Liver (tissue), 9 donors: ENCODE results near the gene ADGRB2. TPM values are rescaled to one million over a fixed set of nuclear protein-coding genes. Genes with fewer than 3 reads are reported as not detected.

Experiments
- DNase-seq: peaks from one replicate; pipeline ENCODE4 v3.0.0-alpha.2; 2017; ENCODE audit warnings: low spot score
- H3K27ac ChIP-seq, 2 donors: one replicate each; pipeline ENCODE4 v1.7.0; 2013; ENCODE audit warnings: inconsistent platforms in 2 of 2, low read length in 2 of 2, control low read depth in 1 of 2, low read depth in 1 of 2, mild to moderate bottlenecking in 1 of 2
- H3K27me3 ChIP-seq, 4 donors: one replicate each; pipeline versions ENCODE4 v1.6.1 to v1.7.0; 2013; ENCODE audit warnings: low read length in 3 of 4, inconsistent platforms in 1 of 4, mild to moderate bottlenecking in 1 of 4, moderate library complexity in 1 of 4; ENCODE audit not compliant: control insufficient read depth in 4 of 4, insufficient read depth in 4 of 4
- H3K36me3 ChIP-seq, 4 donors: one replicate each; pipeline versions ENCODE4 v1.6.1 to v1.7.0; 2013; ENCODE audit warnings: low read length in 3 of 4, mild to moderate bottlenecking in 3 of 4, low read depth in 1 of 4, moderate library complexity in 1 of 4; ENCODE audit not compliant: control insufficient read depth in 4 of 4, insufficient read depth in 3 of 4
- H3K4me1 ChIP-seq, 4 donors: one replicate each; pipeline versions ENCODE4 v1.6.1 to v1.7.0; 2013; ENCODE audit warnings: low read length in 3 of 4, mild to moderate bottlenecking in 3 of 4, moderate library complexity in 1 of 4; ENCODE audit not compliant: control insufficient read depth in 4 of 4, insufficient read depth in 4 of 4
- H3K4me3 ChIP-seq, 3 donors: one replicate each; pipeline versions ENCODE4 v1.6.1 to v1.7.0; 2013; ENCODE audit warnings: low read length in 3 of 3, control low read depth in 1 of 3, low read depth in 1 of 3, mild to moderate bottlenecking in 1 of 3
- H3K9ac ChIP-seq, 2 donors: one replicate each; pipeline ENCODE4 v1.7.0; 2013; ENCODE audit warnings: low read length in 2 of 2, mild to moderate bottlenecking in 2 of 2, moderate library complexity in 2 of 2, control low read depth in 1 of 2, low read depth in 1 of 2
- H3K9me3 ChIP-seq, 4 donors: one replicate each; pipeline versions ENCODE4 v1.6.1 to v1.7.0; 2013; ENCODE audit warnings: low read length in 3 of 4; ENCODE audit not compliant: control insufficient read depth in 4 of 4
- EGR1 ChIP-seq, 2 donors: IDR thresholded peaks; 2 replicates each; pipeline ENCODE4 v1.6.1; 2016 to 2018; ENCODE audit warnings: antibody characterized with exemption in 2 of 2, low read depth in 2 of 2
- FOXA1 ChIP-seq: IDR thresholded peaks from 2 replicates; pipeline ENCODE4 v1.6.1; 2016; ENCODE audit warnings: antibody characterized with exemption
- HNF4A ChIP-seq, 2 donors: conservative IDR thresholded peaks; 2 replicates each; pipeline ENCODE4 v1.6.1; 2016; ENCODE audit warnings: antibody characterized with exemption in 2 of 2, mild to moderate bottlenecking in 2 of 2
- JUND ChIP-seq, 2 donors: IDR thresholded peaks; 2 replicates each; pipeline ENCODE4 v1.6.1; 2016; ENCODE audit warnings: antibody characterized with exemption in 2 of 2
- RAD21 ChIP-seq, 2 donors: IDR thresholded peaks; 2 replicates each; pipeline ENCODE4 v1.6.1; 2016; ENCODE audit warnings: antibody characterized with exemption in 2 of 2, mild to moderate bottlenecking in 2 of 2
- TAF1 ChIP-seq: conservative IDR thresholded peaks from 2 replicates; pipeline ENCODE4 v1.6.1; 2016; ENCODE audit warnings: antibody characterized with exemption, mild to moderate bottlenecking
- YY1 ChIP-seq: IDR thresholded peaks from 2 replicates; pipeline ENCODE4 v1.6.1; 2016; ENCODE audit warnings: antibody characterized with exemption, mild to moderate bottlenecking
- WGBS: extraction: QIAGEN DNeasy Blood & Tissue Kit; methylation state at CpG from one replicate; pipeline ENCODE4 v1.1.7; 2013; 5-methylcytosine and 5-hydroxymethylcytosine counted together
- polyA plus RNA-seq, 2 donors: library from polyadenylated mRNA; stranded (reverse) in 1 of 2; unstranded in 1 of 2; fragments of 200-250 nt in 1 of 2; fragments of >200 nt in 1 of 2; fragmentation: Nextera tagmentation in 1 of 2; extraction: Ambion mirVana in 1 of 2; gene quantifications; one replicate each; pipeline versions ENCODE4 v1.2.1 to v1.2.3, GENCODE V29; 2013 to 2015
- total RNA-seq, 2 donors: library from RNA; depleted of rRNA; stranded (reverse); fragments of >200 nt; gene quantifications; one replicate each; pipeline ENCODE4 v1.2.3, GENCODE V29; 2014
- TF ChIP-seq, protein P1 (sequence below): IDR thresholded peaks from 2 replicates; pipeline ENCODE4 v1.6.1; 2016; ENCODE audit warnings: antibody characterized with exemption, mild to moderate bottlenecking
- TF ChIP-seq, protein P2 (sequence below): fragments of 150-350 bp; IDR thresholded peaks from 2 replicates; pipeline ENCODE4 v1.5.1; 2017; ENCODE audit warnings: improper control_type of control experiment, low read depth, low read length; ENCODE audit not compliant: missing input control
- TF ChIP-seq, protein P3 (sequence below): IDR thresholded peaks from 2 replicates; pipeline ENCODE4 v1.6.1; 2016; ENCODE audit warnings: antibody characterized with exemption
- TF ChIP-seq, protein P4 (sequence below): IDR thresholded peaks from 2 replicates; pipeline ENCODE4 v1.6.1; 2016; ENCODE audit warnings: antibody characterized with exemption
- TF ChIP-seq, protein P5 (sequence below): IDR thresholded peaks from 2 replicates; pipeline ENCODE4 v1.6.1; 2016; ENCODE audit warnings: antibody characterized with exemption
- donor health status: healthy.
- donor health status: healthy.
- donor health status: healthy.
- donor health status: healthy.
- donor health status: healthy.

The ADGRB2 gene
- total and polyA plus RNA-seq, 4 donors = under 0.01 to 0.05 (median 0.05) TPM; not detected in 1

DNA sequence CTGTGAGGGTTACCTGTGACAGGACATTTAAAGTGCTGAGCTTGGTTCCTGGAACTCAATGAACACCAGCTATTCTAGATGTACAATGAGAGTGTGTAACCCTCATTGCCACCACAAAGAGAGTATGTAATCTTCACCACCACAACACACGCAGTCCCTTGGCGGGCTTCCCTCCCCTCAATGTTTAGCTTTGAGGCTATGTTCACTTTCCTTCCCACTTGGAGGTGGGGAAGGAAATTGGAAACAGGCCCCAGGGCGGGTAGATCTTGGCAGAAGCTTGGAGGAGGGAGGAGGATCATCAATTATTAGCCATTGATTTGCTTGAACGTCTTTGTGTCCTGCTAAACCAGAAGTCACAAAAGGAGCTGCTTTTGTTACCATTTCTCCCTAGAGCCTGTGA lies 52.1 kb downstream of the ADGRB2 start (continued):
- TF ChIP-seq, protein P1, sequence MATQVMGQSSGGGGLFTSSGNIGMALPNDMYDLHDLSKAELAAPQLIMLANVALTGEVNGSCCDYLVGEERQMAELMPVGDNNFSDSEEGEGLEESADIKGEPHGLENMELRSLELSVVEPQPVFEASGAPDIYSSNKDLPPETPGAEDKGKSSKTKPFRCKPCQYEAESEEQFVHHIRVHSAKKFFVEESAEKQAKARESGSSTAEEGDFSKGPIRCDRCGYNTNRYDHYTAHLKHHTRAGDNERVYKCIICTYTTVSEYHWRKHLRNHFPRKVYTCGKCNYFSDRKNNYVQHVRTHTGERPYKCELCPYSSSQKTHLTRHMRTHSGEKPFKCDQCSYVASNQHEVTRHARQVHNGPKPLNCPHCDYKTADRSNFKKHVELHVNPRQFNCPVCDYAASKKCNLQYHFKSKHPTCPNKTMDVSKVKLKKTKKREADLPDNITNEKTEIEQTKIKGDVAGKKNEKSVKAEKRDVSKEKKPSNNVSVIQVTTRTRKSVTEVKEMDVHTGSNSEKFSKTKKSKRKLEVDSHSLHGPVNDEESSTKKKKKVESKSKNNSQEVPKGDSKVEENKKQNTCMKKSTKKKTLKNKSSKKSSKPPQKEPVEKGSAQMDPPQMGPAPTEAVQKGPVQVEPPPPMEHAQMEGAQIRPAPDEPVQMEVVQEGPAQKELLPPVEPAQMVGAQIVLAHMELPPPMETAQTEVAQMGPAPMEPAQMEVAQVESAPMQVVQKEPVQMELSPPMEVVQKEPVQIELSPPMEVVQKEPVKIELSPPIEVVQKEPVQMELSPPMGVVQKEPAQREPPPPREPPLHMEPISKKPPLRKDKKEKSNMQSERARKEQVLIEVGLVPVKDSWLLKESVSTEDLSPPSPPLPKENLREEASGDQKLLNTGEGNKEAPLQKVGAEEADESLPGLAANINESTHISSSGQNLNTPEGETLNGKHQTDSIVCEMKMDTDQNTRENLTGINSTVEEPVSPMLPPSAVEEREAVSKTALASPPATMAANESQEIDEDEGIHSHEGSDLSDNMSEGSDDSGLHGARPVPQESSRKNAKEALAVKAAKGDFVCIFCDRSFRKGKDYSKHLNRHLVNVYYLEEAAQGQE = no peak
- TF ChIP-seq, protein P2, sequence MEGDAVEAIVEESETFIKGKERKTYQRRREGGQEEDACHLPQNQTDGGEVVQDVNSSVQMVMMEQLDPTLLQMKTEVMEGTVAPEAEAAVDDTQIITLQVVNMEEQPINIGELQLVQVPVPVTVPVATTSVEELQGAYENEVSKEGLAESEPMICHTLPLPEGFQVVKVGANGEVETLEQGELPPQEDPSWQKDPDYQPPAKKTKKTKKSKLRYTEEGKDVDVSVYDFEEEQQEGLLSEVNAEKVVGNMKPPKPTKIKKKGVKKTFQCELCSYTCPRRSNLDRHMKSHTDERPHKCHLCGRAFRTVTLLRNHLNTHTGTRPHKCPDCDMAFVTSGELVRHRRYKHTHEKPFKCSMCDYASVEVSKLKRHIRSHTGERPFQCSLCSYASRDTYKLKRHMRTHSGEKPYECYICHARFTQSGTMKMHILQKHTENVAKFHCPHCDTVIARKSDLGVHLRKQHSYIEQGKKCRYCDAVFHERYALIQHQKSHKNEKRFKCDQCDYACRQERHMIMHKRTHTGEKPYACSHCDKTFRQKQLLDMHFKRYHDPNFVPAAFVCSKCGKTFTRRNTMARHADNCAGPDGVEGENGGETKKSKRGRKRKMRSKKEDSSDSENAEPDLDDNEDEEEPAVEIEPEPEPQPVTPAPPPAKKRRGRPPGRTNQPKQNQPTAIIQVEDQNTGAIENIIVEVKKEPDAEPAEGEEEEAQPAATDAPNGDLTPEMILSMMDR = no peak
- no peak for TF ChIP-seq RAD21 (IDR thresholded peaks at IDR 0.05)
- TF ChIP-seq, protein P3, sequence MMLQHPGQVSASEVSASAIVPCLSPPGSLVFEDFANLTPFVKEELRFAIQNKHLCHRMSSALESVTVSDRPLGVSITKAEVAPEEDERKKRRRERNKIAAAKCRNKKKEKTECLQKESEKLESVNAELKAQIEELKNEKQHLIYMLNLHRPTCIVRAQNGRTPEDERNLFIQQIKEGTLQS = no peak

DNA sequence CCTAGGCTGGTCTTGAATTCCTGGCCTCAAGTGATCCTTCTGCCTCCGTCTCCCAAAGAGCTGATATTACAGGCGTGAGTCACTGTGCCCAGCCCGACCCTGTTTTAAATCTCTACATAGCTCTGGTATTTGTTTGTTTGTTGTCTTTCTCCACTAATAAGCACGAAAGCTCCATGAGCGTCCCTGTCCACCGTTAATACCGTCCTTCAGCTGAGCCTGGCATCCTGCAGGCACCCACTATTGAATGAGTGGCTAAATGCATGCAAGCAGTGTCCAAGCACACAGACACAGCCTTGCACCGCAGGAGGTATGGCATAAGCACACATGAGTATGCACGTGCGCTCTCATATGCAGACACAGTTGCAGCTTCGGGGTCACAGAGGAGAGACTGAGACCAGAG lies 55.8 kb downstream of the ADGRB2 start:
- Histone ChIP-seq H3K36me3 (no peaks in the 10 kb centered on the region), H3K27me3 (peaks cover 0 to 6% (median 2%) of the 10 kb centered on the region in 4 donors), H3K4me3 (no peak overlapping the region), H3K9ac (no peak overlapping the region), H3K27ac (no peak overlapping the region), H3K9me3 (no peaks in the 10 kb centered on the region), H3K4me1 (peaks cover 5 to 10% (median 8%) of the 10 kb centered on the region in 4 donors)
- 84% methylated on average over 11 of the region's 11 CpGs for WGBS
- TF ChIP-seq FOXA1 = no peak
- TF ChIP-seq, protein P2 = no peak
- no peak for TF ChIP-seq EGR1 (IDR thresholded peaks at IDR 0.05; ENCODE audit: low read depth in 2 of 2)
- TF ChIP-seq, protein P4, sequence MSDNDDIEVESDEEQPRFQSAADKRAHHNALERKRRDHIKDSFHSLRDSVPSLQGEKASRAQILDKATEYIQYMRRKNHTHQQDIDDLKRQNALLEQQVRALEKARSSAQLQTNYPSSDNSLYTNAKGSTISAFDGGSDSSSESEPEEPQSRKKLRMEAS = no peak
- no peak for TF ChIP-seq YY1
- TF ChIP-seq TAF1 = no peak
- no peak for TF ChIP-seq HNF4A (conservative IDR thresholded peaks at IDR 0.05)
- no peak for DNase-seq

DNA sequence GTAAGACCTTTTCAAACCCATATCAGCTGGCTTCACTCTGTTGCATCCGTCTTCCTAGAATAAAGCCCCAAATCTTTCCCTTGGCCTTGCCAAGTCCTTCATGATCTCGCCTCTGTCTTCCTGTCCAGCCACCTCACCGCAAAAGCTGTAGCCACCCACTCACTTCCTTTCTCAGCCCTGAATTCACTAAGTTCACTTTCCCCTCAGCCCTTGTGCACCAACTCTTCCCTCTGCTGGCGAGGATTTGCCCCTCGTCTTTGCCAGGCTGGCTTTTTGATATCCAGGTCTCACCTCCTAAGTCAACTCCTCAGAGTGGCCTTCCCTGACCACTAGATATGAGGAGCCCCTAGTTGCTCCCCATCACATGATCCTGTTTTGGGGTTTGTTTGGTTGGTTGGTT lies 56.4 kb downstream of the ADGRB2 start:
- H3K27ac ChIP-seq = no peak overlapping the region
- H3K36me3 ChIP-seq = no peaks in the 10 kb centered on the region
- no peak overlapping the region for H3K9ac ChIP-seq
- peaks cover 0 to 6% (median 2%) of the 10 kb centered on the region in 4 donors for H3K27me3 ChIP-seq
- H3K4me3 ChIP-seq = no peak overlapping the region
- no peaks in the 10 kb centered on the region for H3K9me3 ChIP-seq
- TF ChIP-seq, protein P5, sequence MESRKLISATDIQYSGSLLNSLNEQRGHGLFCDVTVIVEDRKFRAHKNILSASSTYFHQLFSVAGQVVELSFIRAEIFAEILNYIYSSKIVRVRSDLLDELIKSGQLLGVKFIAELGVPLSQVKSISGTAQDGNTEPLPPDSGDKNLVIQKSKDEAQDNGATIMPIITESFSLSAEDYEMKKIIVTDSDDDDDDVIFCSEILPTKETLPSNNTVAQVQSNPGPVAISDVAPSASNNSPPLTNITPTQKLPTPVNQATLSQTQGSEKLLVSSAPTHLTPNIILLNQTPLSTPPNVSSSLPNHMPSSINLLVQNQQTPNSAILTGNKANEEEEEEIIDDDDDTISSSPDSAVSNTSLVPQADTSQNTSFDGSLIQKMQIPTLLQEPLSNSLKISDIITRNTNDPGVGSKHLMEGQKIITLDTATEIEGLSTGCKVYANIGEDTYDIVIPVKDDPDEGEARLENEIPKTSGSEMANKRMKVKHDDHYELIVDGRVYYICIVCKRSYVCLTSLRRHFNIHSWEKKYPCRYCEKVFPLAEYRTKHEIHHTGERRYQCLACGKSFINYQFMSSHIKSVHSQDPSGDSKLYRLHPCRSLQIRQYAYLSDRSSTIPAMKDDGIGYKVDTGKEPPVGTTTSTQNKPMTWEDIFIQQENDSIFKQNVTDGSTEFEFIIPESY = no peak
- TF ChIP-seq, protein P2 = no peak
- TF ChIP-seq JUND (IDR thresholded peaks at IDR 0.05) (no peak), EGR1 (IDR thresholded peaks at IDR 0.05; ENCODE audit: low read depth in 2 of 2) (no peak), YY1 (no peak)
- peaks cover 5 to 10% (median 8%) of the 10 kb centered on the region in 4 donors for H3K4me1 ChIP-seq
- DNase-seq = no peak
- WGBS = 62% methylated on average over 5 of the region's 5 CpGs
